WI38 (cell line): ENCODE results near the gene ERCC2.

Source experiments
- H3K4me3 ChIP-seq: 2 replicates; pipeline ENCODE4 v1.5.1; 2011; ENCODE audit warnings: low read depth, mild to moderate bottlenecking, control low read depth, low read length
- TF ChIP-seq, protein P1 (sequence below): IDR thresholded peaks from 2 replicates; pipeline ENCODE4 v1.5.1; 2012; ENCODE audit warnings: low read depth, mild to moderate bottlenecking, control low read depth, low read length

Gene ERCC2

DNA sequence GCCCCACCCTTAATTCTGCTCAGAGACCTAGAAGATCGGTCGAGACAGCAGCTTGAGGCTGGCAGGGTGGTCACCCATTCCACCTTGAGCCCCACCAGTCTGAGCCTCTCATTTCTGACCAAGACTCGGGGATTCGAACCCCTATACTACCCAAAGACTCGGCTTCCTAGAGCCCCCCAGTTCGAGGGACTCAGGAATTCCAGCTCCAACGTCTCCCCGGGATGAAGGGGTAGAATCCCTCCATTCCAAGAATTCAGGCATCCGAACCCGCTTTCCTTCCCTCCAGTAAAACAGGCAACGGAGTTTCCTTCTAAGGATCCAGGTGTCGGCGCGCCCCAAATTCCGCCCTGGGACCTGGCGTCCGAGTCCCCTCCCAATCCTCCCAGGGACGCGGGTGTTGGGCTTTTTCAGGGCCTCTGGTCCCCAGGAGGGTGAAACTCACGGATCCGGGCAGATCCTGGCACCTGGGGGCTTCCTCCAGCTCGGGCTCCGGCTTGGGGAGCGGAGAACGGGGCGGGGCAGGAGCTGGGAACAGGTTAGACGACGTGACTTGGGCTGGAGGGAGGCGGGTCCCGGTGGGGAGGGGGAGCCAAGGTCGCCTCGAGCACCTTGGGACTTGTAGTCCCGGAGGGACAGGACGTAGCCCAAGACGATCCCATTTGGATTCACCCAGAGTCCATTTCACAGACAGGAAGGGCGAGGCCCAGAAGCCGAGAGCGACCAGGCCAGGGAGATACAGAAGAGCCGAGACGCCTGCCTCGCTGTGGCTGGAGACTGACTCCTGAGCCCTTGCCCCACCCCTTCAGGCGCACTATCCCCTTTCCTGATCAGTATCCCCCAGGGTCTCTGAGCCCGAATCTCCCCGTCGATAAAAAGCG is 34.4 kb upstream of the ERCC2 start, which contains the start of gene PPP1R13L:
Gene PPP1R13L, minus strand, starts transcription at position 513 of the 878 bp plus-strand sequence. CDS start 6,751 bp downstream, outside the sequence.
- TF ChIP-seq, protein P1, sequence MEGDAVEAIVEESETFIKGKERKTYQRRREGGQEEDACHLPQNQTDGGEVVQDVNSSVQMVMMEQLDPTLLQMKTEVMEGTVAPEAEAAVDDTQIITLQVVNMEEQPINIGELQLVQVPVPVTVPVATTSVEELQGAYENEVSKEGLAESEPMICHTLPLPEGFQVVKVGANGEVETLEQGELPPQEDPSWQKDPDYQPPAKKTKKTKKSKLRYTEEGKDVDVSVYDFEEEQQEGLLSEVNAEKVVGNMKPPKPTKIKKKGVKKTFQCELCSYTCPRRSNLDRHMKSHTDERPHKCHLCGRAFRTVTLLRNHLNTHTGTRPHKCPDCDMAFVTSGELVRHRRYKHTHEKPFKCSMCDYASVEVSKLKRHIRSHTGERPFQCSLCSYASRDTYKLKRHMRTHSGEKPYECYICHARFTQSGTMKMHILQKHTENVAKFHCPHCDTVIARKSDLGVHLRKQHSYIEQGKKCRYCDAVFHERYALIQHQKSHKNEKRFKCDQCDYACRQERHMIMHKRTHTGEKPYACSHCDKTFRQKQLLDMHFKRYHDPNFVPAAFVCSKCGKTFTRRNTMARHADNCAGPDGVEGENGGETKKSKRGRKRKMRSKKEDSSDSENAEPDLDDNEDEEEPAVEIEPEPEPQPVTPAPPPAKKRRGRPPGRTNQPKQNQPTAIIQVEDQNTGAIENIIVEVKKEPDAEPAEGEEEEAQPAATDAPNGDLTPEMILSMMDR, result no peak
- H3K4me3 ChIP-seq, result peak within 1 kb of the TSS; percentile 85

DNA sequence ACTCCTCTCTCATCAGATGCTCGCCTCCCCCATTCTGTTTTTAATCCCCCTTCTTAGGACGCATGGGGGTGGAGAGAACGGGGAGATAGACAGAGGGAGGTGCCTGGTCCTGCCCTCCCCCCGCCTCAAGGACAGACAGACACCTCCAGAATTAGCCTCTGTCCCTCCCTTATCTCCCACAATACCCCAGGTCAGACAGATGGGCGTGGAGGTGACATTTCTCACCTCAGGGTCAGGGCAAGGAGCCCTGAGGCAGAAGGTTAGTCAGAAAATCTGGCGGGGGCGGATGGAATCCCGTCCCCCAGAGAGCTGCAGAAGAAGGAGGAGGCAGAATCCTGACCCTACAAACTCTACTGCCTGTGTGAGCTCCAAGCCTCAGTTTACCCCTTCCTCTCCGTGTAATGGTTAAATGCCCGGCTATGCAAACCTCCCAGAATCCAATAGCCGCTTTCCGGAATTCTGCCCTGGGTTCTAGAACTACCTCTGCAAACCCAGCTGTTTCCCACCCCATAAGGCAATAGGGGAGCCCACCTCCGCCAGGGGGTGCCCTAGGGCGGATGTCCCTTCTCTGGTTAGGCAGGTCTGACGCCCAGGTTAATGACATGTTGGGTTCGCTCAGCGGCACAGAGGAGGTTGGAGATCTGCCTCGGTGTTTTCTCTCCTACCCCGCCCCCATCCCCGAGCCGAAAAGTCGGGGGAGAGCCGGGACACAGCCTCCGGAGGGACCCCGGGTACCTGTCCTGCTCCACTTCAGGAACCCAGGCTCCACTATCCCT is 33.6 kb upstream of the ERCC2 start:
- TF ChIP-seq, protein P1, result peak; percentile 39; the same call in 1 of the 2 replicates
- peak overlapping the region; percentile 85 for H3K4me3 ChIP-seq

DNA sequence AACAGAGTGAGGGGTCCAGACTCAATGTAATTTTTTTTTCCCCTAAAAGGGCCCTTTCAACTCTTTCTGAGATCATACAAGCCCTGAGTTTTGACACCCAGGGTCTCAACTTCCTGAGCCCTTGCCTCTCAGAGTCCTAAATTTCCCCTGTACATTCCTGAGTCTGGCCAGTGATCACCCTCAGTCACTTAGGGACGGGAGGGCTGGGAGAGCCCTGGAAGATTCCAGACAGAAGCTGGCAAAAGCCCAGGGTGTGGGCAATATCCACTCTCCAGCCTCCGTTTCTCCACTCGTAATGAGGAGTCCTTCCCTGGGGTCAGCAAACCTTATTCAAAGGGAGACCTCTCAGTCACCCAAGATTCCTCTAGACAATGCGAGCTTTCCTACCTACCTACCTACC is 32.9 kb upstream of the ERCC2 start:
- H3K4me3 ChIP-seq, result no peak overlapping the region

DNA sequence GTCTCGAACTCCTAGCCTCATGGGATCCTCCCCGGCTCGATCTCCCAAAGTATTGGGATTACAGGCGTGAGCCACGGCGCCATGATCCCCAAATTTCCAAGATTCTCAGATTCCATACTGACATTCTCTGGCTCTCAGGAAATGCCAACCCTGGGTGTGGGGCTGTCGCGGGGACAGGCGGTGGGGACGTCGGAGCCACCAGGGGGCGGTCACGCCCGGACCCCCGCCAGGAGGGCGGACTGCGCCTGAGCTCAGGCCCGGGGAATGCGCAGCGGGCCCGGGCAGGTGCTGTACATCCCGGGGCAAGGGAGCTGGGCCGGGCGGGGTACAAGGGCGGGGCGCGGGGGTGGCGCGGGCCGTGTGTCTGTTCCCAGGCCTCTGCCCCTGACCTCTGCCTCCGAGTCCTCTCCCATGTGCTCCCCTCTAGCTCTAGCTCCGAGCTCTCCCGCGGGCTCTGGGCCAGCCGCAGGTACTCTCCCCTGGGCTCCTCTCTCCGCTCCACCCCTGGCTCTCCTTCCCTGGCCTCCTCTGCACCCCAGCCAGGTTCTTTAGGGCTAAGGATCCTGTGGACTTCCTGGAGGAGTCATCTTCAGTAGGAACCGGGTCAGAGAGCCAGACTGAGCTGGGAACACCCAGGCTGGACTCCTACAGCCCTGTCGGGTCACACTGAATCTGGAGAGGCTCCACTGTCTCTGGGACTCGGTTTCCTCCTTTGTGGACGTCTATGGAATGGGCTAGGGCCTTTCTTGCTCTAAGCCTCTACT is 32.1 kb upstream of the ERCC2 start:
- no peak overlapping the region for H3K4me3 ChIP-seq

More for the DNA sequence above, 32.9 kb upstream of the ERCC2 start:
- TF ChIP-seq, protein P1, result no peak

DNA sequence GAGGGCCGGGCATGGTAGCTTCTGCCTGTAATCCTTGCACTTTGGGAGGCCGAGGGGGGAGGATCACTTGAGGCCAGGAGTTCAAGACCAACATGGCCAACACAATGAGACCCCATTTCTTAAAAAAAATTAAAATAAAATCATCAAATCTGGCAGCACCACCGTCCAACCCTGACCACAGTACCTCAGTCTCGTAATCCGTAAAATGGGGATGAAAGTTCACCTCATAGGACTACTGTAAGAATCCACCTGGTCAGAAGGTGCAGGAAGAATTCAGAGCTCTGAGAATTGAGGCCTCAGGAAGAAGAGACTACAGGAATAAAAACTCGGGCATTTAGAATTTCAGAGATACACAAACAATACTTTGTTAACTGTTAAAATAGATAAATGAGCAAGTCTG is 31.4 kb upstream of the ERCC2 start:
- no peak overlapping the region for H3K4me3 ChIP-seq
- TF ChIP-seq, protein P1, result no peak

More for the DNA sequence above, 32.1 kb upstream of the ERCC2 start:
- TF ChIP-seq, protein P1, result peak; percentile 27; the same call in 1 of the 2 replicates

DNA sequence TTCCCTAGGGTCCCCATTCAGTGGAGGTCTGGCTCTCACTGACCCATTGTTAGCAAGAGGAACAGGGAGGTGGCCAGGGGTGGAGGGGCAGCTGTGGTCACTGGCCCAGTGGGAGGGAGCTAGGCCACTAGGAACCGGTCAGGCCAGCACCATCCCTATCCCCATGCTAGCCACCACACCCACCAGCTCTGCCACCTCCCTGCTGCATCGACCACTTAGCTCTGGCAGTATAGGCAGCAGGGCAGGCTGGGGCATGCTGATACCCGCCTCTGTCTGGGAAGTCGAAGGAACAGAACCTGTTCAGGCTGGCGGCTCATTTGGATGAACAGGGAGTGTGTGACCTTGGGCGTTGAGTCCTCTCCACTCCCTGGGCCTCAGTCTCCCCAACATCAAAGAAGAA is 29.8 kb upstream of the ERCC2 start:
- no peak overlapping the region for H3K4me3 ChIP-seq
- TF ChIP-seq, protein P1, result no peak
